ENCODE measurements around the gene SLC6A20.

SLC6A20 gene

DNA sequence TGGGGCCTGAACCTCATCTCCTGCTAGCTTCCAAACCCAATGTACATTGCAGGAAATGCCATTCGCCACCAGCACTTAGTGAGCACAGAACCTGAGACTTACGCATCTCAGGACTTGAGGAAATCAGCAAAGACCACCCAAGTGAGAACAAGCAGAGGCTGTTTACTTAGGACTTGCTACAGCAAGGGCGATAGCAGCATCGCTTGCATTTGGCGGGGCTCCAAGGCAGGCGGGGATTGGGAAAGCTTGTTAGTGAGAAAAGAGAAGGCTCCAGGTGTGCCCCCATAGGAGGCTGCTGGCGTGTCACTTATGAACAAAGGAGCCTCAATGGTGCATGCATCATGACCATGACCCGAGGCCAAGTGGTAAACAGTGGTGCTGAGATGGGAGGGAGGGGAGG lies 19.7 kb downstream of the SLC6A20 start:
- Histone ChIP-seq H3K9me2 (ENCODE audit: low read depth, low read length) (no peaks in the 10 kb centered on the region), H3F3A (ENCODE audit: insufficient read depth, low read length) (no peaks in the 10 kb centered on the region), H3K9ac (ENCODE audit: low read length) (no peak overlapping the region), H3K4me2 (ENCODE audit: low read length) (no peak overlapping the region), H4K20me1 (ENCODE audit: insufficient read depth, low read length) (no peaks in the 10 kb centered on the region), H2AFZ (ENCODE audit: low read length) (no peak overlapping the region), H3K9me3 (ENCODE audit: low read length) (no peaks in the 10 kb centered on the region), H3K4me3 (ENCODE audit: low read depth, low read length, poor library complexity, severe bottlenecking) (no peak overlapping the region), H3K4me1 (ENCODE audit: insufficient read depth, low read length, severe bottlenecking) (no peaks in the 10 kb centered on the region), H3K79me2 (ENCODE audit: insufficient read depth, low read length) (no peaks in the 10 kb centered on the region), H3K36me3 (ENCODE audit: insufficient read depth, low read length) (no peaks in the 10 kb centered on the region), H3K27me3 (ENCODE audit: insufficient read depth, low read length) (0 out of 2 replicates have a peak, but pooled peaks cover 9% of the 10 kb centered on the region), H3K27ac (ENCODE audit: low read depth, low read length, poor library complexity, severe bottlenecking) (no peak overlapping the region)
- no peak for TF ChIP-seq EZH2 (IDR thresholded peaks at IDR 0.05; ENCODE audit: borderline replicate concordance, low read length)
- no peak for TF ChIP-seq CTCF (IDR thresholded peaks at IDR 0.05; ENCODE audit: low read length)

GRCh38 chr3:45776301-45776595 lies 20.1 kb downstream of the SLC6A20 start:
- no peak overlapping the region for H3K27ac ChIP-seq (ENCODE audit: low read depth, low read length, poor library complexity, severe bottlenecking)
- no peak overlapping the region for H3K4me3 ChIP-seq (ENCODE audit: low read depth, low read length, poor library complexity, severe bottlenecking)
- H2AFZ ChIP-seq (ENCODE audit: low read length), result no peak overlapping the region
- H3F3A ChIP-seq (ENCODE audit: insufficient read depth, low read length), result no peaks in the 10 kb centered on the region
- TF ChIP-seq EZH2 (IDR thresholded peaks at IDR 0.05; ENCODE audit: borderline replicate concordance, low read length), result no peak
- TF ChIP-seq CTCF (IDR thresholded peaks at IDR 0.05; ENCODE audit: low read length), result no peak
- no peaks in the 10 kb centered on the region for H3K4me1 ChIP-seq (ENCODE audit: insufficient read depth, low read length, severe bottlenecking)
- H4K20me1 ChIP-seq (ENCODE audit: insufficient read depth, low read length), result no peaks in the 10 kb centered on the region
- no peaks in the 10 kb centered on the region for H3K36me3 ChIP-seq (ENCODE audit: insufficient read depth, low read length)
- no peak overlapping the region for H3K9ac ChIP-seq (ENCODE audit: low read length)
- H3K9me3 ChIP-seq (ENCODE audit: low read length), result no peaks in the 10 kb centered on the region
- H3K9me2 ChIP-seq (ENCODE audit: low read depth, low read length), result no peaks in the 10 kb centered on the region
- H3K4me2 ChIP-seq (ENCODE audit: low read length), result no peak overlapping the region
- no peaks in the 10 kb centered on the region for H3K79me2 ChIP-seq (ENCODE audit: insufficient read depth, low read length)
- 0 out of 2 replicates have a peak, but pooled peaks cover 9% of the 10 kb centered on the region for H3K27me3 ChIP-seq (ENCODE audit: insufficient read depth, low read length)

GRCh38 chr3:45775571-45776300 lies 20.6 kb downstream of the SLC6A20 start:
- Histone ChIP-seq H4K20me1 (ENCODE audit: insufficient read depth, low read length) (no peaks in the 10 kb centered on the region), H3K4me1 (ENCODE audit: insufficient read depth, low read length, severe bottlenecking) (no peaks in the 10 kb centered on the region), H3K27ac (ENCODE audit: low read depth, low read length, poor library complexity, severe bottlenecking) (no peak overlapping the region), H3K9ac (ENCODE audit: low read length) (no peak overlapping the region), H3F3A (ENCODE audit: insufficient read depth, low read length) (no peaks in the 10 kb centered on the region), H3K27me3 (ENCODE audit: insufficient read depth, low read length) (0 out of 2 replicates have a peak, but pooled peaks cover 9% of the 10 kb centered on the region), H3K4me3 (ENCODE audit: low read depth, low read length, poor library complexity, severe bottlenecking) (no peak overlapping the region), H3K9me2 (ENCODE audit: low read depth, low read length) (no peaks in the 10 kb centered on the region), H3K9me3 (ENCODE audit: low read length) (no peaks in the 10 kb centered on the region), H3K4me2 (ENCODE audit: low read length) (no peak overlapping the region), H3K36me3 (ENCODE audit: insufficient read depth, low read length) (no peaks in the 10 kb centered on the region), H2AFZ (ENCODE audit: low read length) (no peak overlapping the region), H3K79me2 (ENCODE audit: insufficient read depth, low read length) (no peaks in the 10 kb centered on the region)
- TF ChIP-seq EZH2 (IDR thresholded peaks at IDR 0.05; ENCODE audit: borderline replicate concordance, low read length) (no peak), CTCF (IDR thresholded peaks at IDR 0.05; ENCODE audit: low read length) (no peak)
